GM12878 (cell line): ENCODE data around the gene SLC25A33. TPM values are rescaled to one million over a fixed set of nuclear protein-coding genes. Genes with fewer than 3 reads are reported as not detected.

Experiments used
- BHLHE40 ChIP-seq, 2 experiments: fragments of 450-650 bp in 1 of 2; IDR thresholded peaks; 2 replicates each; pipeline ENCODE4 v1.6.1; 2011 to 2017; ENCODE audit warnings: low read depth in 2 of 2, borderline replicate concordance in 1 of 2, improper control_type of control experiment in 1 of 2, low read length in 1 of 2, mild to moderate bottlenecking in 1 of 2
- BMI1 ChIP-seq: fragments of 450-650 bp; IDR thresholded peaks from 2 replicates; pipeline ENCODE4 v1.6.1; 2016; ENCODE audit warnings: mild to moderate bottlenecking, moderate library complexity, borderline replicate concordance
- CBFB ChIP-seq: IDR thresholded peaks from 2 replicates; pipeline ENCODE4 v1.6.1; 2016; ENCODE audit warnings: antibody characterized with exemption, low read depth
- CREB1 ChIP-seq: IDR thresholded peaks from 2 replicates; pipeline ENCODE4 v1.6.1; 2012; ENCODE audit warnings: low read depth, mild to moderate bottlenecking, inconsistent platforms
- EP300 ChIP-seq, 2 experiments: fragments of 150-350 bp in 1 of 2; IDR thresholded peaks; 2 replicates each; pipeline ENCODE4 v1.6.1; 2011 to 2012; ENCODE audit warnings: low read depth in 2 of 2, low read length in 2 of 2, borderline replicate concordance in 1 of 2, improper control_type of control experiment in 1 of 2, inconsistent platforms in 1 of 2; ENCODE audit not compliant: control insufficient read depth in 1 of 2
- EZH2 ChIP-seq: IDR thresholded peaks from 2 replicates; pipeline ENCODE4 v1.6.1; 2012; ENCODE audit warnings: low read depth, mild to moderate bottlenecking, control low read depth, inconsistent platforms, low read length, borderline replicate concordance; ENCODE audit not compliant: control insufficient read depth
- HDAC6 ChIP-seq: fragments of 200-600 bp; sonication (generic); IDR thresholded peaks from one replicate; pipeline ENCODE4 v1.8.0; 2017; ENCODE audit warnings: antibody characterized with exemption; ENCODE audit not compliant: unreplicated experiment
- RCOR1 ChIP-seq: conservative IDR thresholded peaks from 2 replicates; pipeline ENCODE4 v1.6.1; 2012; ENCODE audit warnings: low read depth, low read length, improper control_type of control experiment
- SMC3 ChIP-seq: IDR thresholded peaks from 2 replicates; pipeline ENCODE4 v1.6.1; 2011; ENCODE audit warnings: low read length, improper control_type of control experiment, borderline replicate concordance
- SRF ChIP-seq, 2 experiments: IDR thresholded peaks; 2 replicates each; pipeline ENCODE4 v1.6.1; 2011; ENCODE audit warnings: low read depth in 2 of 2, low read length in 2 of 2, mild to moderate bottlenecking in 1 of 2, moderate library complexity in 1 of 2
- USF2 ChIP-seq: IDR thresholded peaks from 2 replicates; pipeline ENCODE4 v1.6.1; 2011; ENCODE audit warnings: low read depth, low read length, improper control_type of control experiment, borderline replicate concordance
- ZBTB11 ChIP-seq: fragments of 450-650 bp; formaldehyde crosslinking; IDR thresholded peaks from 2 replicates; pipeline ENCODE4 v1.5.0; 2022; ENCODE audit warnings: mild to moderate bottlenecking, missing genetic modification characterization
- ZNF592 ChIP-seq: fragments of 450-650 bp; IDR thresholded peaks from 2 replicates; pipeline ENCODE4 v1.6.1; 2017; ENCODE audit warnings: mild to moderate bottlenecking, moderate library complexity
- polyA plus RNA-seq, 11 experiments: library from polyadenylated mRNA; depleted of rRNA in 4 of 11; unstranded in 6 of 11; stranded (reverse) in 5 of 11; fragments of >200 nt; fragmentation: Nextera tagmentation in 4 of 11; fragmentation: Illumina TruSeq in 1 of 11; extraction: Ambion mirVana in 4 of 11; extraction: Trizol in 1 of 11; gene quantifications; 1 replicate in 1 of 11; 2 replicates in 10 of 11; pipeline versions ENCODE4 v1.2.1 to v1.2.3, GENCODE V29; 2011 to 2016; ENCODE audit warnings: inconsistent platforms in 2 of 11, missing spikeins in 2 of 11, low read depth in 1 of 11
- total RNA-seq, 4 experiments: library from RNA; depleted of rRNA in 3 of 4; stranded (reverse); fragments of >200 nt in 3 of 4; fragmentation: Illumina TruSeq in 1 of 4; extraction: Trizol in 1 of 4; gene quantifications; 2 replicates each; pipeline versions ENCODE4 v1.2.1 to v1.2.3, GENCODE V29; 2013 to 2021
- TF ChIP-seq, protein P1 (sequence below): IDR thresholded peaks from 2 replicates; pipeline ENCODE4 v1.6.1; 2012; ENCODE audit warnings: improper control_type of control experiment, low read depth, low read length; ENCODE audit not compliant: insufficient replicate concordance

SLC25A33 gene
- total and polyA plus RNA-seq, 10 of the 15 experiments (the other 5 are each of a cell fraction or from before 2014, with no cell fraction given), result 1.7 to 11.2 (median 8.4) TPM

DNA sequence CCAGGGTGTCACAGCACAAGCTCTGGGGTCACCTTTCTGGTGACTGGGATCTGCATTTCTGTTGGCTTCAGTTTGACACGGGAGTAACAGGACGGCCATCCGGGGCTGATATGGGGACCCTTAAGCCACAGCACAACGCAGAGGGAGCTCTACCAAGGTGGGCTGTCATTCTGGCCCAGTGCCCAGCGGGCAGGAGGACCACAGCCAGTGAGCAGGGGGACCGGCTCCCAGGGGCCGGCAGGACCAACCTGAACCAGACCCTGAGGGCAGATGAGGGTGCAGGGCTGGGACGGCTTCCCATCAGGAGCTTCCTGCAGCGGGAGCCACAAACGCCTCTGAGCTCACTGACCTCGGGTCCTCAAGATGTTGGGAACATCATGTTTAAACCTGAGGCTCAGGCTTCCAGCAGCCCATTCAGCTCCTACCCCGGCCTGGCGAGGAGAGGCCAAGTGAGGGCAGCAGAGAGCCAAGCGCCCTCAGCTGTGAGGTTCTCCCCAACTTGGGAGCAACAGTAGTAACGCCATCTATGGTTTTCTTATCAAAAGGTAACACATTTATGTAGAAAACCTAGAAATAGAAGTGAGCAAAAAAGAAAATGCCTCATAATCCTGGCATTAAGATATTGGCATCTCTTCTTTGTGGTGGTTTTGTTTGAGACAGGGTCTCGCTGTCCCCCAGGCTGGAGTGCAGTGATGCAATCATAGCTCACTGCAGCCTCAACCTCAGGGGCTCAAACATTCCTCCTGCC lies 76.2 kb downstream of the SLC25A33 start (continued):
- TF ChIP-seq, protein P1, sequence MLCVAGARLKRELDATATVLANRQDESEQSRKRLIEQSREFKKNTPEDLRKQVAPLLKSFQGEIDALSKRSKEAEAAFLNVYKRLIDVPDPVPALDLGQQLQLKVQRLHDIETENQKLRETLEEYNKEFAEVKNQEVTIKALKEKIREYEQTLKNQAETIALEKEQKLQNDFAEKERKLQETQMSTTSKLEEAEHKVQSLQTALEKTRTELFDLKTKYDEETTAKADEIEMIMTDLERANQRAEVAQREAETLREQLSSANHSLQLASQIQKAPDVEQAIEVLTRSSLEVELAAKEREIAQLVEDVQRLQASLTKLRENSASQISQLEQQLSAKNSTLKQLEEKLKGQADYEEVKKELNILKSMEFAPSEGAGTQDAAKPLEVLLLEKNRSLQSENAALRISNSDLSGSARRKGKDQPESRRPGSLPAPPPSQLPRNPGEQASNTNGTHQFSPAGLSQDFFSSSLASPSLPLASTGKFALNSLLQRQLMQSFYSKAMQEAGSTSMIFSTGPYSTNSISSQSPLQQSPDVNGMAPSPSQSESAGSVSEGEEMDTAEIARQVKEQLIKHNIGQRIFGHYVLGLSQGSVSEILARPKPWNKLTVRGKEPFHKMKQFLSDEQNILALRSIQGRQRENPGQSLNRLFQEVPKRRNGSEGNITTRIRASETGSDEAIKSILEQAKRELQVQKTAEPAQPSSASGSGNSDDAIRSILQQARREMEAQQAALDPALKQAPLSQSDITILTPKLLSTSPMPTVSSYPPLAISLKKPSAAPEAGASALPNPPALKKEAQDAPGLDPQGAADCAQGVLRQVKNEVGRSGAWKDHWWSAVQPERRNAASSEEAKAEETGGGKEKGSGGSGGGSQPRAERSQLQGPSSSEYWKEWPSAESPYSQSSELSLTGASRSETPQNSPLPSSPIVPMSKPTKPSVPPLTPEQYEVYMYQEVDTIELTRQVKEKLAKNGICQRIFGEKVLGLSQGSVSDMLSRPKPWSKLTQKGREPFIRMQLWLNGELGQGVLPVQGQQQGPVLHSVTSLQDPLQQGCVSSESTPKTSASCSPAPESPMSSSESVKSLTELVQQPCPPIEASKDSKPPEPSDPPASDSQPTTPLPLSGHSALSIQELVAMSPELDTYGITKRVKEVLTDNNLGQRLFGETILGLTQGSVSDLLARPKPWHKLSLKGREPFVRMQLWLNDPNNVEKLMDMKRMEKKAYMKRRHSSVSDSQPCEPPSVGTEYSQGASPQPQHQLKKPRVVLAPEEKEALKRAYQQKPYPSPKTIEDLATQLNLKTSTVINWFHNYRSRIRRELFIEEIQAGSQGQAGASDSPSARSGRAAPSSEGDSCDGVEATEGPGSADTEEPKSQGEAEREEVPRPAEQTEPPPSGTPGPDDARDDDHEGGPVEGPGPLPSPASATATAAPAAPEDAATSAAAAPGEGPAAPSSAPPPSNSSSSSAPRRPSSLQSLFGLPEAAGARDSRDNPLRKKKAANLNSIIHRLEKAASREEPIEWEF, result no peak
- TF ChIP-seq SMC3 (peak; percentile 66; the same call in 1 of the 2 replicates), ZBTB11 (no peak), USF2 (no peak), BMI1 (no peak), SRF (IDR thresholded peaks at IDR 0.05; ENCODE audit: low read depth in 2 of 2, low read length in 2 of 2) (no peak), ZNF592 (0 out of 2 replicates have a peak, but pooled peaks have one; percentile 18), HDAC6 (no peak), CBFB (no peak), EP300 (IDR thresholded peaks at IDR 0.05; ENCODE audit: borderline replicate concordance in 1 of 2, control insufficient read depth in 1 of 2, low read depth in 2 of 2, low read length in 2 of 2) (no peak), EZH2 (no peak), CREB1 (no peak), RCOR1 (no peak), BHLHE40 (IDR thresholded peaks at IDR 0.05; ENCODE audit: borderline replicate concordance in 1 of 2, low read depth in 2 of 2, low read length in 1 of 2) (no peak)
